NCI-H1092 treated with DMSO at 0.1 percent for 48 hours (cell line): ENCODE results near the gene ACTN4.
A peak's percentile ranks its signal among the peaks of the same experiment; 100 is the strongest.
"Not testable (repeated sequence)": the region's sequence is repeated elsewhere in the genome, so short reads cannot be mapped to it uniquely, and the experiment has no call there.

ENCODE experiments used
- DNase-seq: peaks from one replicate; lab custom pipeline; 2025; lab: John Stamatoyannopoulos, UW

Gene ACTN4

GRCh38 chr19:38737921-38738737 is 90.7 kb downstream of the ACTN4 start:
- DNase-seq = no peak

GRCh38 chr19:38739440-38740256 is 92.2 kb downstream of the ACTN4 start:
- DNase-seq = no peak

GRCh38 chr19:38740257-38740592 is 92.8 kb downstream of the ACTN4 start:
- DNase-seq = no peak

- no peak for DNase-seq
Observed at GRCh38 chr19:38740932-38741331, 93.5 kb downstream of the ACTN4 start.

- no peak for DNase-seq
Observed at GRCh38 chr19:38741670-38742069, 94.2 kb downstream of the ACTN4 start.

- no peak for DNase-seq
Observed at GRCh38 chr19:38742296-38742695, 94.8 kb downstream of the ACTN4 start.

- DNase-seq = no peak
Observed at GRCh38 chr19:38742906-38743305, 95.5 kb downstream of the ACTN4 start.

GRCh38 chr19:38743394-38744297 is 96.2 kb downstream of the ACTN4 start:
- no peak for DNase-seq

- no peak for DNase-seq
Observed at GRCh38 chr19:38744298-38744681, 96.8 kb downstream of the ACTN4 start, which contains the start of gene CAPN12. CAPN12 (minus strand) TSS chr19:38744474; CDS start chr19:38744165, 309 bp downstream.

GRCh38 chr19:38744874-38745273 is 97.4 kb downstream of the ACTN4 start:
- no peak for DNase-seq

GRCh38 chr19:38745316-38745715 is 97.9 kb downstream of the ACTN4 start:
- DNase-seq = no peak

- DNase-seq = not testable (repeated sequence)
Observed at GRCh38 chr19:38753783-38754182, 106.3 kb downstream of the ACTN4 start.

- DNase-seq = not testable (repeated sequence)
Observed at GRCh38 chr19:38754196-38754595, 106.7 kb downstream of the ACTN4 start.

- no peak for DNase-seq
Observed at GRCh38 chr19:38759590-38760003, 112.1 kb downstream of the ACTN4 start.

GRCh38 chr19:38760805-38761517 is 113.5 kb downstream of the ACTN4 start:
- DNase-seq = not testable (repeated sequence)

- not testable (repeated sequence) for DNase-seq
Observed at GRCh38 chr19:38761884-38762389, 114.5 kb downstream of the ACTN4 start.

GRCh38 chr19:38763795-38764220 is 116.4 kb downstream of the ACTN4 start:
- no peak for DNase-seq

- no peak for DNase-seq
Observed at GRCh38 chr19:38765214-38765613, 117.8 kb downstream of the ACTN4 start.

- DNase-seq = no peak
Observed at GRCh38 chr19:38766276-38767047, 119.0 kb downstream of the ACTN4 start.

GRCh38 chr19:38769635-38770211 is 122.3 kb downstream of the ACTN4 start:
- peak; percentile 37 for DNase-seq
